PFSK-1 (cell line): Measurements from ENCODE around the gene KIF1B.

Source experiments
- FOXP2 ChIP-seq: optimal IDR thresholded peaks from 2 replicates; pipeline ENCODE3; 2011; ENCODE audit warnings: borderline replicate concordance, control low read depth, inconsistent platforms; ENCODE audit not compliant: insufficient read depth; ENCODE audit errors: extremely low read length, extremely low read depth
- POLR2AphosphoS5 ChIP-seq: IDR thresholded peaks from 2 replicates; pipeline ENCODE4 v1.6.1; 2012; ENCODE audit warnings: low read depth, mild to moderate bottlenecking, control low read depth, low read length, moderate library complexity
- SIN3A ChIP-seq: IDR thresholded peaks from 2 replicates; pipeline ENCODE4 v1.6.1; 2012; ENCODE audit warnings: mild to moderate bottlenecking, low read length, moderate library complexity, borderline replicate concordance; ENCODE audit not compliant: insufficient read depth
- TAF1 ChIP-seq: IDR thresholded peaks from 2 replicates; pipeline ENCODE4 v1.6.1; 2012; ENCODE audit warnings: low read length, control low read depth, borderline replicate concordance; ENCODE audit not compliant: insufficient read depth
- TF ChIP-seq, protein P1 (sequence below), 2 experiments: IDR thresholded peaks; 2 replicates each; pipeline versions ENCODE4 v1.6.1 to v1.8.0; 2011 to 2012; ENCODE audit warnings: low read depth in 2 of 2, low read length in 2 of 2, control low read depth in 1 of 2, inconsistent platforms in 1 of 2, mild to moderate bottlenecking in 1 of 2, moderate library complexity in 1 of 2; ENCODE audit not compliant: insufficient read depth in 1 of 2

Gene KIF1B

DNA sequence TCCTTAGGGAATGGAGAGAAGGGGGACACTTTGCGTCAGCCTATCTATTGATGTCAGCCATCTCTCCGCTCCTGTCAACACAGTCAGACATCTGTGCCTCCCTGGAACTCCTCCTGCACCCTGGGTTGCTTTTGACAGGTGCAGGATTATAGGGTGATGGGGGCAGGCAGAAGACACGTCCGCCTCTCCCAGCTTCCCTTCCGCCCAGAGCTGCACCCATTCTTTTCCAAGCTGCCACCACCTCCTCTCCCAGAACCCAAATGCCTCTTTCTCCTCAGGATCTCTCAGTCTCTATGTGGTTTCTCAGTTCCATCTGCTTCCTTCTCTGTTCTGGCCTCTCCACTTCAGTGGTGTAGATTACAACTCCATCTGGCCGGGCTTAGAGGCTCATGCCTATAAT, 17.1 kb upstream of the KIF1B start:
- no peak for TF ChIP-seq POLR2AphosphoS5
- no peak for TF ChIP-seq TAF1

DNA sequence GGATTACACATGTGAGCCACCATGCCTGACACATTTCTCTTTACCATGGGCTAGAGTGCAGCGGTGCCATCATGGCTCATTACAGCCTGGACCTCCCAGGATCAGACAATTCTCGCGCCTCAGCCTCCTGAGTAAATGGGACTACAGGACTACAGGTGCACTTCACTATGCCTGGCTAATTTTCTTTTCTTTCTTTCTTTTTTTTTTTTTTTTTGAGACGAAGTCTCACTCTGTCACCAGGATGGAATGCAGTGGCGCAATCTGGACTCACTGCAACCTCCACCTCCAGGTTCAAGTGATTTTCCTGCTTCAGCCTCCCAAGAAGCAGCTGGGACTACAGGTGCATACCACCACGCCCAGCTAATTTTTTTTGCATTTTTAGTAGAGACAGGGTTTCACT, 14.8 kb upstream of the KIF1B start:
- TF ChIP-seq SIN3A (no peak), POLR2AphosphoS5 (no peak), TAF1 (no peak), FOXP2 (no peak)
- TF ChIP-seq, protein P1, sequence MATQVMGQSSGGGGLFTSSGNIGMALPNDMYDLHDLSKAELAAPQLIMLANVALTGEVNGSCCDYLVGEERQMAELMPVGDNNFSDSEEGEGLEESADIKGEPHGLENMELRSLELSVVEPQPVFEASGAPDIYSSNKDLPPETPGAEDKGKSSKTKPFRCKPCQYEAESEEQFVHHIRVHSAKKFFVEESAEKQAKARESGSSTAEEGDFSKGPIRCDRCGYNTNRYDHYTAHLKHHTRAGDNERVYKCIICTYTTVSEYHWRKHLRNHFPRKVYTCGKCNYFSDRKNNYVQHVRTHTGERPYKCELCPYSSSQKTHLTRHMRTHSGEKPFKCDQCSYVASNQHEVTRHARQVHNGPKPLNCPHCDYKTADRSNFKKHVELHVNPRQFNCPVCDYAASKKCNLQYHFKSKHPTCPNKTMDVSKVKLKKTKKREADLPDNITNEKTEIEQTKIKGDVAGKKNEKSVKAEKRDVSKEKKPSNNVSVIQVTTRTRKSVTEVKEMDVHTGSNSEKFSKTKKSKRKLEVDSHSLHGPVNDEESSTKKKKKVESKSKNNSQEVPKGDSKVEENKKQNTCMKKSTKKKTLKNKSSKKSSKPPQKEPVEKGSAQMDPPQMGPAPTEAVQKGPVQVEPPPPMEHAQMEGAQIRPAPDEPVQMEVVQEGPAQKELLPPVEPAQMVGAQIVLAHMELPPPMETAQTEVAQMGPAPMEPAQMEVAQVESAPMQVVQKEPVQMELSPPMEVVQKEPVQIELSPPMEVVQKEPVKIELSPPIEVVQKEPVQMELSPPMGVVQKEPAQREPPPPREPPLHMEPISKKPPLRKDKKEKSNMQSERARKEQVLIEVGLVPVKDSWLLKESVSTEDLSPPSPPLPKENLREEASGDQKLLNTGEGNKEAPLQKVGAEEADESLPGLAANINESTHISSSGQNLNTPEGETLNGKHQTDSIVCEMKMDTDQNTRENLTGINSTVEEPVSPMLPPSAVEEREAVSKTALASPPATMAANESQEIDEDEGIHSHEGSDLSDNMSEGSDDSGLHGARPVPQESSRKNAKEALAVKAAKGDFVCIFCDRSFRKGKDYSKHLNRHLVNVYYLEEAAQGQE (IDR thresholded peaks at IDR 0.05; ENCODE audit: insufficient read depth in 1 of 2, low read depth in 2 of 2, low read length in 2 of 2), result no peak

DNA sequence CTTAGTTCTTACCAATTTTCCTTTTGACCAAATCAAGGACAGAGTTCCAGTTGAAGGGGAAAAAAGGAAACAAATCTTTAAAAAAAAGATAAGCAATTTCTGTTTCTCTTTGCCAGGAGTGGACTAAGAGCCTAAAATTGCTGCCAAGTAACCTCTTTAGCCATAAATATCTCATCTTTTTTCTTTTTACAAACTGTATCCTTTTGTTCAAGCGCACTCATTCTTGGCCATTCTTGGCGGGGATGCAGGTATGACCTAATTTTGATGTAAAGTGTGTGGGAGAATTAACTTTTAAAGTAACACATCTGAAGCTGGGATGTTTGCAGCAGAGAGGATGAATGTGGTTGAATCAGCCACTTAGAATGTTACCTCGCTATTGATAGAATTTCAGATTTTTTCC, 13.4 kb upstream of the KIF1B start:
- TF ChIP-seq FOXP2 (no peak), SIN3A (no peak), POLR2AphosphoS5 (no peak), TAF1 (no peak)
- TF ChIP-seq, protein P1 (IDR thresholded peaks at IDR 0.05; ENCODE audit: insufficient read depth in 1 of 2, low read depth in 2 of 2, low read length in 2 of 2), result no peak

DNA sequence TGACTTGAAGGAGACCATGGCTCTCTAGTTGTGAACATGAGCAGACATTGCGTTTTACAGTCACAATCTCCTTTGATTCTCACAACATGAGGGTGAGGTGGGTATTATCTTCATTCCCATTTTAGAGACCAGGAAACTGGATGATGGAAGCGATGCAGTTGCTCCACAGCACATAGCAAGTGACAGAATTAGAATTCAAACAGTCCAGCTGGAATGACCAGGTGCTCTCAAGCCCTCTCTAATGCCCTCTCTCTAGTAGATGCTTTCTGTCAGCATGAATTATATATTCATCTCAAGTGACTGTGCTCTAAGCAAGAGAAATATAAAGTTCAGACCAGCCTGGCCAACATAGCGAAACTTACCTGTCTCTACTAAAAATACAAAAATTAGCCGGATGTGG, 9.8 kb upstream of the KIF1B start:
- TF ChIP-seq POLR2AphosphoS5 (no peak), TAF1 (no peak), FOXP2 (no peak), SIN3A (no peak)
- TF ChIP-seq, protein P1 (IDR thresholded peaks at IDR 0.05; ENCODE audit: insufficient read depth in 1 of 2, low read depth in 2 of 2, low read length in 2 of 2), result no peak

DNA sequence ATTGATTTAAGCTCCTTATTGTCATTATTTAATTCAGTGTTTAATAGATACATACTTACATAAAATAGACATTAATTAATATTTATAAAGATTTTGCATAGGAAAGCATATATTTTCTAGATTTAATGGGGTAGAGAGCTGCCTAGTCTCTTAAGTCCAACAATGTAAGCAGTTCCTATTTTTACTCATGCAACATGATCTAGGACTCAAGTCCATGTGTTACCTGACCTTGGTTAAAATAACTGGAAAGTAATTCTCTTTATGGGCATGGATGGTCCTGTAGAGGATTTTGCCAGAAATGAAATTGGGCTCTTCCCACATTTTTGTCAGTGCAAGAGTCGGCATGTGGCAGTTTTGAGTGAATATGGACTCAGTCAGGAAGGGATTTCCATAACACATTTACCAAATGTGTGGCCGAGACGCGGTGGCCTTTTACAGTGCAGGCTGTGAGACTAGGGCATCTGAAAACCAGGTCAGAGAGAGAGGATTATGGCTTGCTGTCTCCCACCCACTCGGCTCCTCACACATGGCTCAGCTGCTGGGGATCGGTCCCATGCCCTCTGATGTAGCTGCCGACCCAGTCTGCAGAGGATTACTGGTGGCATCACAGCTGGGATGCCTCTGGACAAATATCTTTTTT, 6.2 kb upstream of the KIF1B start:
- TF ChIP-seq FOXP2 (no peak), TAF1 (no peak), POLR2AphosphoS5 (no peak), SIN3A (no peak)
- TF ChIP-seq, protein P1 (IDR thresholded peaks at IDR 0.05; ENCODE audit: insufficient read depth in 1 of 2, low read depth in 2 of 2, low read length in 2 of 2), result no peak

DNA sequence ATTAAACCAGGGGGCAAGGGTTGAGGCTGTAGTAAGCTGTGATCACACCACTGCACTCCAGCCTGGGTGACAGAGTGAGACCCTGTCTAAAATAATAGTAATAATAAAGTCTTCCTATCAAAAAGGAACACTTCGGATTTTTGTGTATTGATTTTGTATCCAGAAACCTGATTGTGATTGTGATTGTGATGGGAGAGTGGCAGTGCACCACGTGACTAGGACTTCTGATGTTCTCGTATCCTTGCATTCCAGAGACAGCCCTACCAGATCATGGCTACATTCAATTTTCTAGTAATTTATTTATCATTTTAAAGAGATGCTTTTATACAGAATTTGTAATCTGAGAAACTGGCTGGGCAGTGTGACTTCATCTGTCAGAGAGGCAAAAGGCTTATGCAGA, 2.6 kb upstream of the KIF1B start:
- TF ChIP-seq FOXP2, result no peak
- TF ChIP-seq TAF1, result no peak
- TF ChIP-seq, protein P1 (IDR thresholded peaks at IDR 0.05; ENCODE audit: insufficient read depth in 1 of 2, low read depth in 2 of 2, low read length in 2 of 2), result no peak
- no peak for TF ChIP-seq SIN3A
- TF ChIP-seq POLR2AphosphoS5, result no peak
